Kidney epithelial cell (primary cell): ENCODE data around the gene TSPAN13. TPM values are rescaled to one million over a fixed set of nuclear protein-coding genes. Genes with fewer than 3 reads are reported as not detected.

Source experiments
- DNase-seq: peaks from one replicate; pipeline ENCODE4 v3.0.0-alpha.2; 2010; ENCODE audit warnings: low read depth
- H3K27me3 ChIP-seq: 2 replicates; pipeline ENCODE4 v1.6.0; 2011; ENCODE audit warnings: low read length; ENCODE audit not compliant: control insufficient read depth, insufficient read depth
- H3K36me3 ChIP-seq: 2 replicates; pipeline ENCODE4 v1.5.1; 2011; ENCODE audit warnings: low read length; ENCODE audit not compliant: control insufficient read depth, insufficient read depth
- H3K4me3 ChIP-seq: 2 replicates; pipeline ENCODE4 v1.5.1; 2011; ENCODE audit warnings: low read depth, mild to moderate bottlenecking, control low read depth, low read length
- CTCF ChIP-seq: IDR thresholded peaks from 2 replicates; pipeline ENCODE4 v1.5.1; 2011; ENCODE audit warnings: mild to moderate bottlenecking, moderate library complexity, low read length, control low read depth, inconsistent platforms; ENCODE audit not compliant: insufficient read depth, poor library complexity, severe bottlenecking
- total RNA-seq: library from RNA; depleted of rRNA; stranded (reverse); fragments of >200 nt; gene quantifications from 2 replicates; pipeline ENCODE4 v1.2.3, GENCODE V29; 2015

Gene TSPAN13
- total RNA-seq, 1 donor from 2014 or later, result 15.5 TPM

GRCh38 chr7:16773326-16773725, 19.8 kb downstream of the TSPAN13 start:
- no peak overlapping the region for H3K4me3 ChIP-seq
- no peak for DNase-seq
- H3K36me3 ChIP-seq, result peaks cover under 1% of the 10 kb centered on the region
- H3K27me3 ChIP-seq, result no peaks in the 10 kb centered on the region
- no peak for TF ChIP-seq CTCF

DNA sequence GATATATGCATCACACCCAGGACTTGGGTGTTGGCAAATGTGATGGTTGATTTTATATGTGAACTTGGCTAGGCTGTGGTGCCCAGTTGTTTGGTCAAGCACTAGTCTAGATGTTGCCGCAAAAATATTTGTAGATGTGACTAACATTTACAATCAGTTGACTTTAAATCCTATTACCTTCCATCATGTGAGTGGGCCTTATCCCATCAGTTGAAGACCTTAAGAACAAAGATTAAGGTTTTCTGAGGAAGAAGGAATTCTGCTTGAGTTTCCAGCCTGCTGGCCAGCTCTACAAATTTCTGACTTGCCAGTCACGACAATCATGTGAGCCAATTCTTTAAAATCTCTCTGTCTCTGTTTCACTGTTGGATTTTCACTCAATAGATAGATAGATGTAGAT, 20.3 kb downstream of the TSPAN13 start:
- peaks cover 1% of the 10 kb centered on the region for H3K36me3 ChIP-seq
- DNase-seq, result no peak

GRCh38 chr7:16774294-16774693, 20.7 kb downstream of the TSPAN13 start:
- DNase-seq, result no peak
- Histone ChIP-seq H3K27me3 (no peaks in the 10 kb centered on the region), H3K36me3 (peaks cover 1% of the 10 kb centered on the region), H3K4me3 (no peak overlapping the region)
- no peak for TF ChIP-seq CTCF

More for the DNA sequence above, 20.3 kb downstream of the TSPAN13 start:
- Histone ChIP-seq H3K4me3 (no peak overlapping the region), H3K27me3 (no peaks in the 10 kb centered on the region)
- no peak for TF ChIP-seq CTCF

GRCh38 chr7:16774986-16775385, 21.4 kb downstream of the TSPAN13 start:
- TF ChIP-seq CTCF, result no peak
- no peaks in the 10 kb centered on the region for H3K27me3 ChIP-seq
- H3K4me3 ChIP-seq, result no peak overlapping the region
- DNase-seq, result no peak
- peaks cover 1% of the 10 kb centered on the region for H3K36me3 ChIP-seq

DNA sequence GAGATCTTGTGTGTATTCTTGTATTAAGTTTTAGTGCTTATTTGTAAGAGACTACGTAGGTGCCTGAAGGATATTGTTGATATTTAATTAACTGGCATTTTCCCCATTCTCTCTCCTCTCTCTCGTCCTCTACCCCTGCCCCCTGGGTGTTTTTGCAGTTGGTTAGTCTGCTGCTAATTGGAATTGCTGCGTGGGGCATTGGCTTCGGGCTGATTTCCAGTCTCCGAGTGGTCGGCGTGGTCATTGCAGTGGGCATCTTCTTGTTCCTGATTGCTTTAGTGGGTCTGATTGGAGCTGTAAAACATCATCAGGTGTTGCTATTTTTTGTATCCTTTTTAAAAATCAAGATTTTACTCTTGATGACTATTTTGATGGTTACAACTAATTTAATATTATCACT, 22.5 kb downstream of the TSPAN13 start:
- peaks cover 1% of the 10 kb centered on the region for H3K36me3 ChIP-seq
- H3K4me3 ChIP-seq, result no peak overlapping the region
- TF ChIP-seq CTCF, result no peak
- DNase-seq, result no peak
- H3K27me3 ChIP-seq, result no peaks in the 10 kb centered on the region

GRCh38 chr7:16778476-16778875, 24.9 kb downstream of the TSPAN13 start:
- Histone ChIP-seq H3K27me3 (no peaks in the 10 kb centered on the region), H3K4me3 (no peak overlapping the region), H3K36me3 (peaks cover 1% of the 10 kb centered on the region)
- no peak for DNase-seq
- TF ChIP-seq CTCF, result no peak
